HCT116 (cell line): Measurements from ENCODE around the gene FMR1. TPM values are rescaled to one million over a fixed set of nuclear protein-coding genes. Genes with fewer than 3 reads are reported as not detected.

Experiments
- total RNA-seq: library from RNA; stranded (reverse); gene quantifications from one replicate; pipeline ENCODE4 v1.2.1, GENCODE V29; 2021; ENCODE audit not compliant: unreplicated experiment

The FMR1 gene
- total RNA-seq, 1 experiment from 2014 or later: 31.1 TPM

Other genes with a start within 250 kb of the FMR1 start
- not detected for gene FMR1NB, start 69.4 kb downstream of the FMR1 start, total RNA-seq